ENCODE data around the gene TREX2. TPM values are rescaled to one million over a fixed set of nuclear protein-coding genes. Genes with fewer than 3 reads are reported as not detected.

Gene TREX2
- polyA plus RNA-seq, 4 donors, result 0.27 to 0.92 (median 0.61) TPM

DNA sequence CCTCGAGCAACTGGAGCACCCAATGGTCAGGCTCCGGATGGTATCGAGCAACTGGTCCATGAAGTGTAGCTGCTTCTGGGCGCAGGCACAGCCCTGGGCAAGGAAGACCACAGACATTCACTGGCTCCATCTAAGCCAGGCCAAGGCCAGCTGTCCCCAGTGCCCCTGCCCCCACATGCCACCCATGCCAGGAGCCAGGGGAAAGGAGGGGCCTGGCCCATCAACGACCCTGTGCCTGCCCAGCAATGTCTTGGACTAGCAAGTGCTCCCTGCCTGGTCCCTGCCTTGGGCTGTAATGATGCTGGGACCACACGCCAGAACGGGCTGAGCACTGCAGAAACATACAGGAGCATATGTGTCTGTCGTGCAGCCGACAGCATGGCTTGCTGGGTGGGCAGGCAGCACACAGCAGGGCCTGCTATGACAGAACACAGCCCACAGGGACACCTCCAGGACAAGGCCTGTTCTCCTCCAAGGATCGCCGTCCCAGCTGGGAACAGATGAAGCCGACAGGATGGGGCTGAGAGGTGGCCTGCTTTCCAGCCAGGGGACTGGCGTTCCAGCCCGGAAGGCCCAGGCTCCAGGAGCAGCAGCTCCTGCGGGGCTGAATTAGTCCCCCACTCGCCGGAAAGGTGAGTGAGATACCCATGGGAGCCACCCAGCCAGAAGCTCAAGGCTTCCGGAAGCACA lies 11.4 kb upstream of the TREX2 start:
- no peak for DNase-seq (ENCODE audit: low read depth in 4 of 4, low spot score in 2 of 4)

DNA sequence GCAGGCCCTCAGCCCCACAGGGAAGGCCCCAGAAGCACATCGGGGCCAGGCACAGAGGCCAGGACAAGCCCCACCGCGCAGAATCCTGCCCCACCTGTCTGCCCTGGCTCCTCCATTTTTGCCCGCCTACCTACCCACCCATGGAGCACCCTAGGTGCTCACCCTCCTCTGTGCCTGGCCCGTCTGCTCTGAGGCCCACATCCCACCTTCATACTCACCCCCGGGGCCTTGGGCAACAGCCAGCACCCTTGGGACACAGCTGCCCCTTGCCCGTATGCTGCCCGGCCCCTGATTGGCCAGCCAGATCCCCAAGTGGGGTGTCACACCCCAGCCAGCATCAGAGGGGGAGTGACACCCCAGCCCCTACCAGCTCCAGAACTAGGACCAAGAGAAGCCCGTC lies 10.8 kb upstream of the TREX2 start:
- no peak for DNase-seq (ENCODE audit: low read depth in 4 of 4, low spot score in 2 of 4)

DNA sequence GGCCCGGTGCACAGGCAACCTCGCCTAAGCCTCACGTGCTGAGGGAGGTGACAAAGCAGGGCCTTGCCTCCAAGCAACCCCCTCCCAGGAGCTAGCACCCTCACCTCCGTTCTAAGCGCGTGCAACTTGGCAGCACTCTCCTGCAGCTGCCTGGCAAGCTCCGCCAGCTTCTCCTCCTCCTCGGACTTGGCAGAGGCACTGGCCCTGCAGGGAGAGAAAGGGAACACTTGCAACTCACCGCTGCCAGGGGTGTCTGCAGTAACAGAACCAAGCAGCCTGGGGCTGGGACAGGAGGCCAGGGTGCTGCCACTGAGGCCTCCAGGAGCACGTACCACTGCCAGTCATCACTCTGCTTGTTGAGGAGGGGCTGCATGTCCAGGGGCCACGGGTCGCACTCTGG lies 10.3 kb upstream of the TREX2 start:
- DNase-seq (ENCODE audit: low read depth in 4 of 4, low spot score in 2 of 4), result no peak

DNA sequence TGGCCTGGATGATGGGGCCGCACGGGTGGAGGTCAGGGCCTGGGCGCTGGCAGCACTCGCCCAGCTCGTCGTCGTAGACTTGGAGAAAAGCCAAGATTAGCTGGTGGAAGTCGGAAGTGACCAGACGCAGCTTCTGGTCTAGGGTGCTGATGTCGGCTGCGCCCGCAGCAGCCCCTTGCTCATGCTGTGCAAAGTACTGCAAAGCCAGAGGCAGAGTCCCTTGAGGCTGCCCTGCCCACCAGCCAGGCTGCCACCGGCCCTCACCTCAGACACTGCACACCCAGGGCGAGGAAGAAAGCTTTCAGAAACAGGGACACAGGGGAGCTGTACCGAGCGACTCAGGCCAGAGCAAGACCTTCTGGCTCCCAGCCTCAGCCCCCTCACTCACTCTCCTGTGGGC lies 9.7 kb upstream of the TREX2 start:
- no peak for DNase-seq (ENCODE audit: low read depth in 4 of 4, low spot score in 2 of 4)

GRCh38 chrX:153454901-153455550 lies 9.2 kb upstream of the TREX2 start:
- DNase-seq (ENCODE audit: low read depth in 4 of 4, low spot score in 2 of 4), result no peak

DNA sequence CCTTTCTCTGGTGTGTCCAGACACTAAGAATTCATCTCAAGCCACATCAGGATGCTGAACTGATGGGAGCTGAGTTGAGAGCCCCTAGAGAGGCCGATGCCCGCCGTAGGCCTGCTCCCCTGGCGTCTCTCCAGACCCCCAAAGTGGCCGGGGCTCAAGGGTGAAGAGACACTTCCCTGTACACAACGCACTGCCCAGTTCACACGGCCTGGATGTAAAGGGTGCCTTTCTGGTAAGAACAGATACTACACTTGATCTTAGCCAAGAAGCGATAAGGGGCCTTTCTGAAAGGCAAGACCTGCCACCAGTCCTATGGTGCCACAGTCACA lies 5.1 kb upstream of the TREX2 start:
- no peak for DNase-seq (ENCODE audit: low read depth in 4 of 4, low spot score in 2 of 4)

DNA sequence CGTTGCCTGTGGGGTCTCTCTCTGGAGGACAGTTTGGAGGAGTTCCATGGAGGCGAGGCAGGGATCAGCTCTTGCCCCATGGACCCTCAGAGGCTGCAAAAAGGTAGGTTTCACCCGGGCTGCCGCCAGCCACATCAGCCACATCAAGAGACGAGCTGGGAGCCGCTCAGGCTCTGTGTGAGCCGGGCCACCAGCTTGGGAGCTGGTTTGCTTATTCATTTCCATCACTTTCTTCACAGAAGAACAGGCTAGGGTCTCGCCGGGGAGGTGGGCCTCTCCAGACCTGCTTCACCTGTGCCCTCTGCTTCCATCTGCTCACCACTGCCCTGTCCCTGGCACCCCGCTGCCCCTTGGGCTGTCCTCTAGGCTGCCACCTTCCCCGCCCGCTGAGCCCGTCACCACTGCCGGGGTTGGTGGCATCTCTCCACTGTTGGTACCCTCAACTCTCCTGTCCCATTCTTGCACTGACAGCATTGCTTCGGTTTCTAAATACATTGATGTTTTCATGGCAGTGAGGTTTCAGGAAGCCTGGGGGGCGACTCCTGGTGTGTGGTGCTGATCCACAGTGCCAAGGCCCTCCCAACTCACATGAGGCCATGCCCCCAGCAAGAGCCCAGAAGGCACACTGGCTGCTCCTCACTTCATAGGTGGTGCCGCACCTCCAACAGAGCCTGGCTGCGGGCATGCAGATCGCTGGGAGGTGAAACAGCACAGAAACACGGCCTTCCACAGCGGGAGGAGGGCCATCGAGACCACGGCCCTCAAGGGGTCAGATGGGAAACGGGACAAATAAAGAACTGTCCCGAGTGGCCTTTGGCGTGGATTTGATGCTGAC lies 4.5 kb upstream of the TREX2 start:
- no peak for DNase-seq (ENCODE audit: low read depth in 4 of 4, low spot score in 2 of 4)

- DNase-seq (ENCODE audit: low read depth in 4 of 4, low spot score in 2 of 4), result no peak
Measured at GRCh38 chrX:153449368-153450113, 3.7 kb upstream of the TREX2 start.

DNA sequence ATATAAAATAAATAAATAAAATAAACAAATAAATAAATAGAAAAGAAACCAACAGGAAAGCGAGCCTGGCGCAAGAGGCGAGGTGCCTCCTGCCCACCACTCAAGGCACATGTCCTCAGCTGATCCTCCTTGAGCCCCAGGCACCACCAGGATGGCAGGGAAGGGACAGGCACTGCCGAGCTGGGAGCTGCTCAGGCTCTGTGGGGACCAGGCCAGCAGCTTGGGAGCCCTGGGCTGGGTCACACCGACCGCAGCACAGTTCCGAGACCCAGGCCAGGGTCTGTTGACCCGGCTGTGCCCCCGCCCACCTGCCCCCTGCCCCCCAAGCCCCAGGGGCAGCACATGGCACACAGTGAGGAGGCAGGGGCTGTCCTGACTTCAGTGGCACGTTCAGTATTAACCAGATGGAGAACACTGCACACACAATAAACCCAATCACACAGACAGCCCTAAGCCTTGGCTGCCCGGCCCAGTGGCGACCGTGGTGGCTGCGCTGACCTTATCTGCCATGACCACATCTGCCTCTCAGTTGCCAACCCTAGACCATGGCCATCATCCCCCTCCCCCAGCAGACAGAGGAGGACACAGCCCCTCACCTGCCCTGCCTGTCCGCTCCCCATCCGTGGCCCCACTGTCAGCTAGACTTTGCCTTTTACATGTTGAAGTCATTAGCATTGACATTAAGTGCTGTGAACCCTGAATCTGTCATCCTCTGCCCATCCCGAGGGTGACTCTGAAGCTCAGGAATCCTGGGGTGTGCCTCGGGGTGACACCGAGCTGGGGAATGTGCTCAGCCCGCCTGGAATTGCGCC lies 2.9 kb upstream of the TREX2 start:
- DNase-seq (ENCODE audit: low read depth in 4 of 4, low spot score in 2 of 4), result no peak

- no peak for DNase-seq (ENCODE audit: low read depth in 4 of 4, low spot score in 2 of 4)
Measured at GRCh38 chrX:153447581-153447960, 1.7 kb upstream of the TREX2 start.

GRCh38 chrX:153446950-153447580 lies 1.2 kb upstream of the TREX2 start:
- no peak for DNase-seq (ENCODE audit: low read depth in 4 of 4, low spot score in 2 of 4)

GRCh38 chrX:153446636-153446936 lies 730 bp upstream of the TREX2 start:
- DNase-seq (ENCODE audit: low read depth in 4 of 4, low spot score in 2 of 4), result no peak

GRCh38 chrX:153445106-153445855 lies 575 bp downstream of the TREX2 start:
- no peak for DNase-seq (ENCODE audit: low read depth in 4 of 4, low spot score in 2 of 4)

GRCh38 chrX:153444333-153445011 lies 1.4 kb downstream of the TREX2 start:
- DNase-seq (ENCODE audit: low read depth in 4 of 4, low spot score in 2 of 4), result no peak

DNA sequence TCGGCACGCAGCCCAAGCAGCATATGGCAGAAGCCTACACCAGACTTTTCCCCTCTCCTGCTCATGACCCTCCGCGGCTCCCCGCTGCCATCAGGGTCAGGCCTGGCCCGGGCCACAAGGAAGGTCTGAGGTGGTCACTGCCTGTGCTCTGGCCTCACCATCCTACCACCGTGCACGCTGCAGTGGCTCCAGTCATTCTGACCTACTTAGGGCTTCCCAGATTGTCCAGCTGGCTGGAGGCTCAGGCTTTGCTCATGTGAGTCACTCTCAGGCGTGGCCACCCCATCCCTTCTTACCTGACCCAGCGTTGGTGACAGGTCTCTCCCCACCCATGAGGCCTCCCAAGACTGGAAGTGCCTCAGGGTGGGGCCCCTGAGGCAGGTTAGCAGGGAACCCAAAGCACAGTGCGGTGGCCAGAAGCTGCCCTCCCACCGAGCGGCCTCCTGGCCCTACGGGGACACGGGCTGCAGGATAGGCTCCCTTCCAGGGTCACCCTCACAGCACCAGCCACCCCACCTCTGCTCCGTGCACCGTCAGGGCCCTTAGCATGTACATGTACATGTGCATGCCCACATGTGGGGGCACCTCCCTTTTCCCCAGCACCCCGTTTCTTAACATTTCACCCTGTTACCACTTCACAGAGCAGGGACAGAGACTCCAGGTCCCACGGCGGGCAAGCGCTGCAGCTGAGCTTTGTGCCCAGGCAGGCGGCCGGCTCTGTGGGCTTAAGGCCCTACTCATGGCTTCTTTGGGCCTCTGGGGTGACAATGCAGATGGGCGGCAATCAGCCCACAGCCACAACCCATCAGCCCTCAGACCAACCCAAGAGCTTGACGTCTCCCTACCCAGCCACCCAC lies 2.2 kb downstream of the TREX2 start:
- no peak for DNase-seq (ENCODE audit: low read depth in 4 of 4, low spot score in 2 of 4)

- no peak for DNase-seq (ENCODE audit: low read depth in 4 of 4, low spot score in 2 of 4)
Measured at GRCh38 chrX:153442463-153442862, 3.4 kb downstream of the TREX2 start.

DNA sequence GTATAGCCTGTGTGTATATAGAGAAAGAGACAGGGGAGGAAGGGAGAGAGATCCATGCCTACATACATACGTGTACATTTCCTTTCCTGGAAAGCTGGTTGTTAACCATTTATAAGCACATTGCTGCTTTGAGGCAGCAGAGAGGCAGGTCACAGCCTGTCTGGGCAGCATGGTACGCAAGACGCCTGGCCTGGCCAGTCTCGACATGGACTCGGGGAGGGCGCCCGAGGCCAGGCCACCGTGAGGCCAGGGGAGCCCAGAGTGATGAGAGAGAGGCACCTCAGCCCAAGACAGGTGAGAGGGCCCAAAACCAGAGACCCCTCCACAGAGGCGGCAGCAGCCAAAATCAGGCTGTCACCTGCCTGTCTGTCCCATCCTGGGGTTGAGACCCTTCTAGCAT lies 3.9 kb downstream of the TREX2 start:
- DNase-seq (ENCODE audit: low read depth in 4 of 4, low spot score in 2 of 4), result no peak

GRCh38 chrX:153441296-153441695 lies 4.6 kb downstream of the TREX2 start:
- no peak for DNase-seq (ENCODE audit: low read depth in 4 of 4, low spot score in 2 of 4)
